Measurements from ENCODE around the gene P2RX2.

- TF ChIP-seq, protein P1, sequence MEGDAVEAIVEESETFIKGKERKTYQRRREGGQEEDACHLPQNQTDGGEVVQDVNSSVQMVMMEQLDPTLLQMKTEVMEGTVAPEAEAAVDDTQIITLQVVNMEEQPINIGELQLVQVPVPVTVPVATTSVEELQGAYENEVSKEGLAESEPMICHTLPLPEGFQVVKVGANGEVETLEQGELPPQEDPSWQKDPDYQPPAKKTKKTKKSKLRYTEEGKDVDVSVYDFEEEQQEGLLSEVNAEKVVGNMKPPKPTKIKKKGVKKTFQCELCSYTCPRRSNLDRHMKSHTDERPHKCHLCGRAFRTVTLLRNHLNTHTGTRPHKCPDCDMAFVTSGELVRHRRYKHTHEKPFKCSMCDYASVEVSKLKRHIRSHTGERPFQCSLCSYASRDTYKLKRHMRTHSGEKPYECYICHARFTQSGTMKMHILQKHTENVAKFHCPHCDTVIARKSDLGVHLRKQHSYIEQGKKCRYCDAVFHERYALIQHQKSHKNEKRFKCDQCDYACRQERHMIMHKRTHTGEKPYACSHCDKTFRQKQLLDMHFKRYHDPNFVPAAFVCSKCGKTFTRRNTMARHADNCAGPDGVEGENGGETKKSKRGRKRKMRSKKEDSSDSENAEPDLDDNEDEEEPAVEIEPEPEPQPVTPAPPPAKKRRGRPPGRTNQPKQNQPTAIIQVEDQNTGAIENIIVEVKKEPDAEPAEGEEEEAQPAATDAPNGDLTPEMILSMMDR (IDR thresholded peaks at IDR 0.05): no peak
- TF ChIP-seq EZH2 (IDR thresholded peaks at IDR 0.05): no peak
- no peak for TF ChIP-seq EZH2phosphoT487 (IDR thresholded peaks at IDR 0.05)
These were observed 49.6 kb upstream of the P2RX2 start for GRCh38 chr12:132568826-132569480.

All from neural progenitor cell (in vitro differentiated cells).